ENCODE data around the gene PRKD2.

DNA sequence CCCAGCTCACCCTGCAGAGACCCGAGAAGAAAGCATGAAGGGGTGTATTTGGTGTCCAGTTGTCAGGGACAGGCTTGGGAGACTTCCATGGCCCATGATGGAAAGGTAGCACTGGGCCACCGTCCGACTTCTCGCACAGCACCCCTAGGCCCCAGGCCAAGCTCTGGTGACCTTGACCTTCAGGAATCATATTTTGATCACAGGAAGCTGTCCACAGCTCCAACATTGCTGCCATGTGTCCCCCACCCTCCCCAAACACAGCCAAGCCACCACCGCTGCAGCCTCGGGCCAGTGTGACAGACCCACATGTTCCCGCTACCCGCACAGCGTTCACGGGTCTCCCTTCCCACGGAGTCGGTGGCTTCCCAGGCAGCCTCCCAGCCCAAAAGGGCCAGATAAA is 91.2 kb downstream of the PRKD2 start:
- TF ChIP-seq, protein P1, sequence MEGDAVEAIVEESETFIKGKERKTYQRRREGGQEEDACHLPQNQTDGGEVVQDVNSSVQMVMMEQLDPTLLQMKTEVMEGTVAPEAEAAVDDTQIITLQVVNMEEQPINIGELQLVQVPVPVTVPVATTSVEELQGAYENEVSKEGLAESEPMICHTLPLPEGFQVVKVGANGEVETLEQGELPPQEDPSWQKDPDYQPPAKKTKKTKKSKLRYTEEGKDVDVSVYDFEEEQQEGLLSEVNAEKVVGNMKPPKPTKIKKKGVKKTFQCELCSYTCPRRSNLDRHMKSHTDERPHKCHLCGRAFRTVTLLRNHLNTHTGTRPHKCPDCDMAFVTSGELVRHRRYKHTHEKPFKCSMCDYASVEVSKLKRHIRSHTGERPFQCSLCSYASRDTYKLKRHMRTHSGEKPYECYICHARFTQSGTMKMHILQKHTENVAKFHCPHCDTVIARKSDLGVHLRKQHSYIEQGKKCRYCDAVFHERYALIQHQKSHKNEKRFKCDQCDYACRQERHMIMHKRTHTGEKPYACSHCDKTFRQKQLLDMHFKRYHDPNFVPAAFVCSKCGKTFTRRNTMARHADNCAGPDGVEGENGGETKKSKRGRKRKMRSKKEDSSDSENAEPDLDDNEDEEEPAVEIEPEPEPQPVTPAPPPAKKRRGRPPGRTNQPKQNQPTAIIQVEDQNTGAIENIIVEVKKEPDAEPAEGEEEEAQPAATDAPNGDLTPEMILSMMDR (conservative IDR thresholded peaks at IDR 0.05): no peak
- no peak for TF ChIP-seq EZH2 (IDR thresholded peaks at IDR 0.05; ENCODE audit: low read depth)
